Gastroesophageal sphincter (tissue), 4 donors: ENCODE measurements around the gene ALG6. TPM values are rescaled to one million over a fixed set of nuclear protein-coding genes. Genes with fewer than 3 reads are reported as not detected.
"Not testable (repeated sequence)": the region's sequence is repeated elsewhere in the genome, so short reads cannot be mapped to it uniquely, and the experiment has no call there.

Experiments
- ATAC-seq: fragments of 150-250 bp; one replicate; pipeline ENCODE4 v1.9.1; 2016; ENCODE audit warnings: mild to moderate bottlenecking, moderate library complexity
- H3K27ac ChIP-seq, 4 donors: fragments of 200-600 bp; sonication (generic) in 3 of 4; 1 replicate in 3 of 4; 2 replicates in 1 of 4; pipeline ENCODE4 v1.5.1; 2016 to 2019
- H3K27me3 ChIP-seq: fragments of 200-600 bp; sonication (generic); one replicate; pipeline ENCODE4 v1.5.1; 2019
- H3K36me3 ChIP-seq, 2 donors: fragments of 200-600 bp; sonication (generic); one replicate each; pipeline ENCODE4 v1.5.1; 2019; ENCODE audit warnings: control low read depth in 1 of 2
- H3K4me1 ChIP-seq, 3 donors: fragments of 200-600 bp; sonication (generic); 1 replicate in 2 of 3; 2 replicates in 1 of 3; pipeline ENCODE4 v1.5.1; 2016 to 2019; ENCODE audit warnings: control low read depth in 2 of 3
- H3K4me3 ChIP-seq, 2 donors: fragments of 200-600 bp; sonication (generic); one replicate each; pipeline ENCODE4 v1.5.1; 2019; ENCODE audit warnings: mild to moderate bottlenecking in 1 of 2, moderate library complexity in 1 of 2
- H3K9me3 ChIP-seq, 3 donors: fragments of 200-600 bp; sonication (generic); one replicate each; pipeline ENCODE4 v1.5.1; 2017 to 2019; ENCODE audit warnings: control low read depth in 2 of 3
- CTCF ChIP-seq, 4 experiments: fragments of 200-600 bp in 2 of 4; fragments of 450-650 bp in 2 of 4; sonication (generic) in 1 of 4; IDR thresholded peaks; one replicate each; pipeline ENCODE4 v1.5.1; 2017 to 2019; ENCODE audit warnings: antibody characterized with exemption in 4 of 4, mild to moderate bottlenecking in 2 of 4, moderate library complexity in 2 of 4
- EP300 ChIP-seq: sonication (generic); formaldehyde crosslinking; IDR thresholded peaks from one replicate; pipeline ENCODE4 v1.6.1; 2017; ENCODE audit warnings: antibody characterized with exemption, mild to moderate bottlenecking
- POLR2A ChIP-seq, 2 donors: fragments of 450-650 bp; IDR thresholded peaks; one replicate each; pipeline ENCODE4 v1.6.1; 2017; ENCODE audit warnings: antibody characterized with exemption in 2 of 2, mild to moderate bottlenecking in 2 of 2, moderate library complexity in 1 of 2
- POLR2AphosphoS5 ChIP-seq: sonication (generic); formaldehyde crosslinking; IDR thresholded peaks from one replicate; pipeline ENCODE4 v1.6.1; 2017; ENCODE audit warnings: antibody characterized with exemption
- WGBS, 2 donors: methylation state at CpG; one replicate each; pipeline ENCODE4 v1.1.5; 2018; ENCODE audit warnings: low coverage in 1 of 2; 5-methylcytosine and 5-hydroxymethylcytosine counted together
- total RNA-seq, 4 donors: library from RNA; depleted of rRNA; stranded (reverse); fragments of >200 nt; gene quantifications; one replicate each; pipeline ENCODE4 v1.1.0, GENCODE V29; 2016

Gene ALG6
- total RNA-seq, 4 donors from 2014 or later, result 4.6 to 9.0 (median 5.7) TPM

- TF ChIP-seq EP300 (no peak), POLR2A (IDR thresholded peaks at IDR 0.05) (no peak), POLR2AphosphoS5 (no peak), CTCF (IDR thresholded peaks at IDR 0.05) (no peak)
- Histone ChIP-seq H3K4me1 (no peaks in the 10 kb centered on the region), H3K27ac (no peak overlapping the region), H3K4me3 (no peak overlapping the region), H3K36me3 (no peaks in the 10 kb centered on the region), H3K27me3 (peaks cover 19% of the 10 kb centered on the region), H3K9me3 (no peaks in the 10 kb centered on the region)
- WGBS, 2 donors, result 93 to 94% methylated on average over 3 to 4 of the region's 5 CpGs
- no peak for ATAC-seq
Observed at GRCh38 chr1:63350320-63350719, 17.1 kb upstream of the ALG6 start.

- H3K9me3 ChIP-seq, result no peaks in the 10 kb centered on the region
- no peak for ATAC-seq
- no peak for TF ChIP-seq CTCF (IDR thresholded peaks at IDR 0.05)
- no peak for TF ChIP-seq POLR2A (IDR thresholded peaks at IDR 0.05)
- no peak for TF ChIP-seq EP300
- TF ChIP-seq POLR2AphosphoS5, result no peak
- WGBS, 2 donors, result 82 to 84% methylated on average over 2 of the region's 2 CpGs
- H3K4me1 ChIP-seq, result no peaks in the 10 kb centered on the region
- H3K27ac ChIP-seq, result no peak overlapping the region
- no peaks in the 10 kb centered on the region for H3K36me3 ChIP-seq
- no peak overlapping the region for H3K4me3 ChIP-seq
- H3K27me3 ChIP-seq, result peaks cover 22% of the 10 kb centered on the region
Observed at GRCh38 chr1:63352736-63353135, 14.7 kb upstream of the ALG6 start.

DNA sequence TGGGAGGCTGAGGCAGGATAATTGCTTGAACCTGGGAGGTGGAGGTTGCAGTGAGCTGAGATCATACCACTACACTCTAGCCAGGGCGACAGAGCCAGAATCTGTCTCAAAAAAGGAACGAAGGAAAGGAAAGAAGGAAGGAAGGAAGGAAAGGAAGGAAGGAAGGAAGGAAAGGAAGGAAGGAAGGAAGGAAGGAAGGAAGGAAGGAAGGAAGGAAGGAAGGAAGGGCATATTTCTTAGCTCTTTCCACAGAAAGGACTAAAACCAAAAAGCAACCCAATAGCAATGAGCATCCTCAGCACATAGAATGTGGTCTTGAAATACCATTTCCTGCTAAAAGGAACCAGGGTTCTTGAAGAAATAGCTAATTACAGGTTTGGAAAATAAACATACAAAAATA is 11.2 kb upstream of the ALG6 start:
- not testable (repeated sequence) for H3K27ac ChIP-seq, H3K4me1 ChIP-seq, H3K9me3 ChIP-seq, H3K36me3 ChIP-seq, ATAC-seq, H3K4me3 ChIP-seq
- 69% methylated on average over 2 of the region's 2 CpGs; no CpG with 5 or more reads in 1 of the 2 donors for WGBS, 2 donors
- peaks cover 22% of the 10 kb centered on the region for H3K27me3 ChIP-seq

DNA sequence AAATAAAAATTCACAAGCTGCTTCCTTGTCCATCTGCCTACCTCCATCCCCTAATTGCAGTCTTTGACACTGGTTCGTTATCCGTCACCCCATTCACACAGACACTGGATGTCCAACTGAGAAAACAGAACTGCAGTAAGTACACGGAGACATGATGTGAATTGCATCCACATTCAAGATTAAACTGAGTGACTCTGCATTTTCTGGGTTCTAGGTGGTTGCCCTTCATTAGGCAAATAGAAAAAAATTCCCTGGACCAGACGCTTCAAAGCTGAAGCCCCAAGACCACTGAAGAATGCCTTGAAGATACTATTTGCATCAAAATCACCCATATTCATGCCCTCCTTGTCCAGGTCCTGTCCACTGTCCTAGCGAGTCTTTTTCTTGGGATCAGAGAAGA is 7.9 kb upstream of the ALG6 start:
- Histone ChIP-seq H3K27me3 (peaks cover 7% of the 10 kb centered on the region), H3K27ac (no peak overlapping the region), H3K9me3 (no peaks in the 10 kb centered on the region), H3K4me3 (no peak overlapping the region), H3K36me3 (no peaks in the 10 kb centered on the region), H3K4me1 (no peaks in the 10 kb centered on the region)
- ATAC-seq, result no peak
- WGBS, 2 donors, result 85 to 93% methylated on average over 5 of the region's 5 CpGs
- no peak for TF ChIP-seq EP300
- no peak for TF ChIP-seq CTCF (IDR thresholded peaks at IDR 0.05)
- no peak for TF ChIP-seq POLR2AphosphoS5
- no peak for TF ChIP-seq POLR2A (IDR thresholded peaks at IDR 0.05)

DNA sequence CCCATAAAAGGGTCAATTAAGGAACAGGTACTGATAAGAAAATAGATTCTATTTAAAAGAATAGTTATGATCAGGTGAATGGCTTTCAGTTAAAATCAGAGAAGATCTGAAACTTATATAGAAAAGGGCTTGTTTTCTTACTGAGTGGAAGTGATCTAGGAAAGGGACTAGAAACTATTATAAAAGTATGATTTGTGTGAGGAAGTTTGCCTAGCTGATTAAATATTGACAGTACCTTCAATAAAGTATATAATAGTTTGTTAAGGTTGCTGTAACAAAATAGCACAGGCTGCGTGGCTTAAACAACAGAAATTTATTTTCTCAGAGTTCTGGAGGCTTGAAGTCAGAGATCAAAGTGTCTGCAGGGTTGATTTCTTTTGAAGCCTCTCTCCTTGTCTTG is 5.4 kb upstream of the ALG6 start:
- 92 to 93% methylated on average over 1 of the region's 1 CpG for WGBS, 2 donors
- Histone ChIP-seq H3K27me3 (no peaks in the 10 kb centered on the region), H3K27ac (no peak overlapping the region), H3K9me3 (no peaks in the 10 kb centered on the region), H3K4me3 (no peak overlapping the region), H3K4me1 (peaks cover 0 to 3% (median 0%) of the 10 kb centered on the region in 3 donors), H3K36me3 (no peaks in the 10 kb centered on the region)
- TF ChIP-seq POLR2A (IDR thresholded peaks at IDR 0.05), result no peak
- TF ChIP-seq EP300, result no peak
- no peak for TF ChIP-seq POLR2AphosphoS5
- TF ChIP-seq CTCF (IDR thresholded peaks at IDR 0.05), result no peak
- ATAC-seq, result no peak

DNA sequence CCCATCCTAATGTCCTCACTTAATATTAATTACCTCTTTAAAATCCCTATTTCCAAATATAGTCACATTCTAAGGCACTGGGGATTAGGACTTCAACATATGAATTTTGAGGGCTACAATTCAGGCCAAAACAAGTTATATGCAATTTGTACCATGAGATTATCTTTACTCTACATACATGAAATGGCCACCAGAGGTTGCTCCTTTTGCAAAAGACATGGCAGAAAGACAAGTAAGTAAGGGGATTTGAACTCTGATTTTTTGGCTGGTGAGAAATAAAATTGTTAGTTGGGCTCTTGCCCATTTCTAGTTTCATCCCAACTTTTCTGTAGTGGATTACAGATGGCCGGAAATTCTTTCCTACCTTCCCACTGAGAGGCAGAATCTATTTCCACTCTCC is 4.8 kb upstream of the ALG6 start:
- no peak for ATAC-seq
- WGBS, 2 donors, result 80 to 100% methylated on average over 1 of the region's 1 CpG
- no peak for TF ChIP-seq POLR2AphosphoS5
- TF ChIP-seq CTCF (IDR thresholded peaks at IDR 0.05), result no peak
- no peak for TF ChIP-seq EP300
- no peak for TF ChIP-seq POLR2A (IDR thresholded peaks at IDR 0.05)
- Histone ChIP-seq H3K4me3 (no peak overlapping the region), H3K36me3 (no peaks in the 10 kb centered on the region), H3K4me1 (peaks cover 0 to 5% (median 0%) of the 10 kb centered on the region in 3 donors), H3K9me3 (no peaks in the 10 kb centered on the region), H3K27me3 (no peaks in the 10 kb centered on the region), H3K27ac (no peak overlapping the region)
